HepG2 (cell line): ENCODE results near the gene CUEDC2. TPM values are rescaled to one million over a fixed set of nuclear protein-coding genes. Genes with fewer than 3 reads are reported as not detected.
A peak's percentile ranks its signal among the peaks of the same experiment; 100 is the strongest.

ENCODE experiments used
- CENPT ChIP-seq: sonication (generic); formaldehyde crosslinking; IDR thresholded peaks from 2 replicates; pipeline ENCODE4 v1.8.0; 2022; ENCODE audit warnings: low read depth, mild to moderate bottlenecking, moderate library complexity, missing genetic modification reagents
- FIP1L1 ChIP-seq: fragments of 200-400 bp; formaldehyde crosslinking; IDR thresholded peaks from 2 replicates; pipeline ENCODE4 v1.6.1; 2018; ENCODE audit warnings: low read depth, mild to moderate bottlenecking, low read length, moderate library complexity, borderline replicate concordance; ENCODE audit not compliant: insufficient read depth
- GFI1 ChIP-seq: sonication (generic); formaldehyde crosslinking; IDR thresholded peaks from 2 replicates; pipeline ENCODE4 v1.5.0; 2020; ENCODE audit warnings: missing genetic modification reagents, mild to moderate bottlenecking, borderline replicate concordance
- KAT7 ChIP-seq: IDR thresholded peaks from 2 replicates; pipeline ENCODE4 v1.6.1; 2018; ENCODE audit warnings: borderline replicate concordance, missing compliant biosample characterization
- MAF1 ChIP-seq: sonication (generic); formaldehyde crosslinking; IDR thresholded peaks from 2 replicates; pipeline ENCODE4 v1.5.0; 2020; ENCODE audit warnings: missing genetic modification reagents, borderline replicate concordance
- MED13 ChIP-seq: sonication (generic); formaldehyde crosslinking; IDR thresholded peaks from 2 replicates; pipeline ENCODE4 v1.5.0; 2020; ENCODE audit warnings: missing genetic modification reagents
- MIXL1 ChIP-seq: IDR thresholded peaks from 2 replicates; pipeline ENCODE4 v1.6.1; 2016
- PAWR ChIP-seq: sonication (generic); formaldehyde crosslinking; IDR thresholded peaks from 2 replicates; pipeline ENCODE4 v1.4.0; 2020; ENCODE audit warnings: missing genetic modification reagents, mild to moderate bottlenecking, borderline replicate concordance
- YY1 ChIP-seq: IDR thresholded peaks from 2 replicates; pipeline ENCODE4 v1.6.1; 2011; ENCODE audit warnings: low read length, low read depth, moderate library complexity, mild to moderate bottlenecking; ENCODE audit not compliant: insufficient read depth, insufficient replicate concordance
- ZFX ChIP-seq: sonication (generic); formaldehyde crosslinking; IDR thresholded peaks from 2 replicates; pipeline ENCODE4 v1.4.0; 2020; ENCODE audit warnings: mild to moderate bottlenecking, low read depth, missing genetic modification reagents, moderate library complexity
- ZHX2 ChIP-seq, 2 experiments: sonication (generic) in 1 of 2; formaldehyde crosslinking in 1 of 2; IDR thresholded peaks; 2 replicates each; pipeline versions ENCODE4 v1.6.1 to v1.9.0; 2014 to 2022; ENCODE audit warnings: antibody characterized with exemption in 1 of 2, borderline replicate concordance in 1 of 2, inconsistent platforms in 1 of 2, low read depth in 1 of 2, missing genetic modification reagents in 1 of 2
- ZNF441 ChIP-seq: sonication (generic); formaldehyde crosslinking; IDR thresholded peaks from 2 replicates; pipeline ENCODE4 v1.7.0; 2021; ENCODE audit warnings: missing genetic modification reagents, borderline replicate concordance
- polyA plus RNA-seq, 8 experiments: library from polyadenylated mRNA; depleted of rRNA in 3 of 8; stranded (reverse) in 7 of 8; unstranded in 1 of 8; fragments of >200 nt; fragmentation: Illumina TruSeq in 4 of 8; extraction: Trizol in 4 of 8; gene quantifications; 2 replicates each; pipeline versions ENCODE4 v1.2.1 to v1.2.3, GENCODE V29; 2011 to 2016; ENCODE audit warnings: low read depth in 4 of 8, missing spikeins in 1 of 8, mixed read lengths in 1 of 8; ENCODE audit not compliant: insufficient read depth in 1 of 8
- total RNA-seq, 5 experiments: library from RNA; depleted of rRNA; stranded (reverse); fragments of >200 nt; fragmentation: Illumina TruSeq; extraction: Trizol; gene quantifications; 2 replicates each; pipeline ENCODE4 v1.2.3, GENCODE V29; 2016; ENCODE audit warnings: low read depth in 1 of 5
- TF ChIP-seq, protein P1 (sequence below): sonication (generic); formaldehyde crosslinking; IDR thresholded peaks from 2 replicates; pipeline ENCODE4 v1.4.0; 2020; ENCODE audit warnings: low read depth, mild to moderate bottlenecking, missing genetic modification reagents
- TF ChIP-seq, protein P2 (sequence below): sonication (generic); formaldehyde crosslinking; IDR thresholded peaks from 2 replicates; pipeline ENCODE4 v1.4.0; 2020; ENCODE audit warnings: missing genetic modification reagents
- TF ChIP-seq, protein P3 (sequence below): sonication (generic); formaldehyde crosslinking; IDR thresholded peaks from 2 replicates; pipeline ENCODE4 v1.5.0; 2020; ENCODE audit warnings: mild to moderate bottlenecking, missing genetic modification reagents

The CUEDC2 gene
- total and polyA plus RNA-seq, 2 of the 13 experiments (the other 11 are each of a cell fraction or from before 2014, with no cell fraction given) = 13.1 to 18.4 TPM

GRCh38 chr10:102420714-102421506 is 11.5 kb downstream of the CUEDC2 start, which contains the start of gene FBXL15 (continued):
- TF ChIP-seq, protein P1, sequence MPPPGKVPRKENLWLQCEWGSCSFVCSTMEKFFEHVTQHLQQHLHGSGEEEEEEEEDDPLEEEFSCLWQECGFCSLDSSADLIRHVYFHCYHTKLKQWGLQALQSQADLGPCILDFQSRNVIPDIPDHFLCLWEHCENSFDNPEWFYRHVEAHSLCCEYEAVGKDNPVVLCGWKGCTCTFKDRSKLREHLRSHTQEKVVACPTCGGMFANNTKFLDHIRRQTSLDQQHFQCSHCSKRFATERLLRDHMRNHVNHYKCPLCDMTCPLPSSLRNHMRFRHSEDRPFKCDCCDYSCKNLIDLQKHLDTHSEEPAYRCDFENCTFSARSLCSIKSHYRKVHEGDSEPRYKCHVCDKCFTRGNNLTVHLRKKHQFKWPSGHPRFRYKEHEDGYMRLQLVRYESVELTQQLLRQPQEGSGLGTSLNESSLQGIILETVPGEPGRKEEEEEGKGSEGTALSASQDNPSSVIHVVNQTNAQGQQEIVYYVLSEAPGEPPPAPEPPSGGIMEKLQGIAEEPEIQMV (CRISPR knock-in tag) = peak; percentile 61; the same call in 1 of the 2 replicates
- TF ChIP-seq FIP1L1 (0 out of 2 replicates have a peak, but pooled peaks have one; percentile 48), MED13 (CRISPR knock-in tag) (no peak), MIXL1 (CRISPR knock-in tag) (peak; percentile 61), ZFX (peak; percentile 98), PAWR (no peak), YY1 (peak; percentile 83), MAF1 (CRISPR knock-in tag) (no peak; the same call in 1 of the 2 replicates), ZNF441 (CRISPR knock-in tag) (no peak), CENPT (peak; percentile 70; the same call in 1 of the 2 replicates), GFI1 (CRISPR knock-in tag) (peak; percentile 72; the same call in 1 of the 2 replicates), KAT7 (CRISPR knock-in tag) (0 out of 2 replicates have a peak, but pooled peaks have one; percentile 47), ZHX2 (IDR thresholded peaks at IDR 0.05; ENCODE audit: low read depth) (peak; percentile 84; the same call in 1 of the 2 replicates), ZHX2 (CRISPR knock-in tag; IDR thresholded peaks at IDR 0.05; ENCODE audit: borderline replicate concordance) (no peak)
- TF ChIP-seq, protein P2, sequence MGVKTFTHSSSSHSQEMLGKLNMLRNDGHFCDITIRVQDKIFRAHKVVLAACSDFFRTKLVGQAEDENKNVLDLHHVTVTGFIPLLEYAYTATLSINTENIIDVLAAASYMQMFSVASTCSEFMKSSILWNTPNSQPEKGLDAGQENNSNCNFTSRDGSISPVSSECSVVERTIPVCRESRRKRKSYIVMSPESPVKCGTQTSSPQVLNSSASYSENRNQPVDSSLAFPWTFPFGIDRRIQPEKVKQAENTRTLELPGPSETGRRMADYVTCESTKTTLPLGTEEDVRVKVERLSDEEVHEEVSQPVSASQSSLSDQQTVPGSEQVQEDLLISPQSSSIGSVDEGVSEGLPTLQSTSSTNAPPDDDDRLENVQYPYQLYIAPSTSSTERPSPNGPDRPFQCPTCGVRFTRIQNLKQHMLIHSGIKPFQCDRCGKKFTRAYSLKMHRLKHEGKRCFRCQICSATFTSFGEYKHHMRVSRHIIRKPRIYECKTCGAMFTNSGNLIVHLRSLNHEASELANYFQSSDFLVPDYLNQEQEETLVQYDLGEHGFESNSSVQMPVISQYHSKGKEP = peak; percentile 82; the same call in 1 of the 2 replicates
- TF ChIP-seq, protein P3, sequence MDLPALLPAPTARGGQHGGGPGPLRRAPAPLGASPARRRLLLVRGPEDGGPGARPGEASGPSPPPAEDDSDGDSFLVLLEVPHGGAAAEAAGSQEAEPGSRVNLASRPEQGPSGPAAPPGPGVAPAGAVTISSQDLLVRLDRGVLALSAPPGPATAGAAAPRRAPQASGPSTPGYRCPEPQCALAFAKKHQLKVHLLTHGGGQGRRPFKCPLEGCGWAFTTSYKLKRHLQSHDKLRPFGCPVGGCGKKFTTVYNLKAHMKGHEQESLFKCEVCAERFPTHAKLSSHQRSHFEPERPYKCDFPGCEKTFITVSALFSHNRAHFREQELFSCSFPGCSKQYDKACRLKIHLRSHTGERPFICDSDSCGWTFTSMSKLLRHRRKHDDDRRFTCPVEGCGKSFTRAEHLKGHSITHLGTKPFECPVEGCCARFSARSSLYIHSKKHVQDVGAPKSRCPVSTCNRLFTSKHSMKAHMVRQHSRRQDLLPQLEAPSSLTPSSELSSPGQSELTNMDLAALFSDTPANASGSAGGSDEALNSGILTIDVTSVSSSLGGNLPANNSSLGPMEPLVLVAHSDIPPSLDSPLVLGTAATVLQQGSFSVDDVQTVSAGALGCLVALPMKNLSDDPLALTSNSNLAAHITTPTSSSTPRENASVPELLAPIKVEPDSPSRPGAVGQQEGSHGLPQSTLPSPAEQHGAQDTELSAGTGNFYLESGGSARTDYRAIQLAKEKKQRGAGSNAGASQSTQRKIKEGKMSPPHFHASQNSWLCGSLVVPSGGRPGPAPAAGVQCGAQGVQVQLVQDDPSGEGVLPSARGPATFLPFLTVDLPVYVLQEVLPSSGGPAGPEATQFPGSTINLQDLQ (CRISPR knock-in tag) = 0 out of 2 replicates have a peak, but pooled peaks have one; percentile 47
